ENCODE measurements around the gene PAQR3. TPM values are rescaled to one million over a fixed set of nuclear protein-coding genes. Genes with fewer than 3 reads are reported as not detected.

The PAQR3 gene
- 10 to 100 TPM; 17.5 to 26.0 (median 18.8) TPM for polyA plus RNA-seq (ENCODE audit: insufficient read length in 4 of 4)

- peak; percentile 52 to 74 (median 61) for DNase-seq (ENCODE audit: low read depth in 4 of 4, low spot score in 2 of 4)
Observed at GRCh38 chr4:78938868-78939666, at the start of gene PAQR3. Gene PAQR3 (minus strand): TSS chr4:78939438. CDS start chr4:78939224, 214 bp downstream.

GRCh38 chr4:78987683-78988082 is 48.4 kb upstream of the PAQR3 start:
- no peak for DNase-seq (ENCODE audit: low read depth in 4 of 4, low spot score in 2 of 4)

- no peak for DNase-seq (ENCODE audit: low read depth in 4 of 4, low spot score in 2 of 4)
Observed at GRCh38 chr4:78984593-78984992, 45.4 kb upstream of the PAQR3 start.

- no peak for DNase-seq (ENCODE audit: low read depth in 4 of 4, low spot score in 2 of 4)
Observed at GRCh38 chr4:78975865-78976264, 36.6 kb upstream of the PAQR3 start.

GRCh38 chr4:78971776-78972175 is 32.5 kb upstream of the PAQR3 start:
- no peak for DNase-seq (ENCODE audit: low read depth in 4 of 4, low spot score in 2 of 4)

- no peak for DNase-seq (ENCODE audit: low read depth in 4 of 4, low spot score in 2 of 4)
Observed at GRCh38 chr4:78971326-78971725, 32.1 kb upstream of the PAQR3 start.

- DNase-seq (ENCODE audit: low read depth in 4 of 4, low spot score in 2 of 4) = no peak
Observed at GRCh38 chr4:78962597-78963115, 23.4 kb upstream of the PAQR3 start.

- no peak for DNase-seq (ENCODE audit: low read depth in 4 of 4, low spot score in 2 of 4)
Observed at GRCh38 chr4:78960926-78961325, 21.7 kb upstream of the PAQR3 start.

GRCh38 chr4:78956975-78957374 is 17.7 kb upstream of the PAQR3 start:
- DNase-seq (ENCODE audit: low read depth in 4 of 4, low spot score in 2 of 4) = no peak

- no peak for DNase-seq (ENCODE audit: low read depth in 4 of 4, low spot score in 2 of 4)
Observed at GRCh38 chr4:78953769-78954666, 14.8 kb upstream of the PAQR3 start.

- no peak for DNase-seq (ENCODE audit: low read depth in 4 of 4, low spot score in 2 of 4)
Observed at GRCh38 chr4:78953231-78953630, 14.0 kb upstream of the PAQR3 start.

GRCh38 chr4:78951862-78952472 is 12.7 kb upstream of the PAQR3 start:
- DNase-seq (ENCODE audit: low read depth in 4 of 4, low spot score in 2 of 4) = no peak

GRCh38 chr4:78949735-78950134 is 10.5 kb upstream of the PAQR3 start:
- no peak for DNase-seq (ENCODE audit: low read depth in 4 of 4, low spot score in 2 of 4)

- no peak for DNase-seq (ENCODE audit: low read depth in 4 of 4, low spot score in 2 of 4)
Observed at GRCh38 chr4:78945651-78946179, 6.5 kb upstream of the PAQR3 start.

GRCh38 chr4:78944381-78944780 is 5.1 kb upstream of the PAQR3 start:
- no peak for DNase-seq (ENCODE audit: low read depth in 4 of 4, low spot score in 2 of 4)

- no peak for DNase-seq (ENCODE audit: low read depth in 4 of 4, low spot score in 2 of 4)
Observed at GRCh38 chr4:78940752-78941151, 1.5 kb upstream of the PAQR3 start.

- no peak for DNase-seq (ENCODE audit: low read depth in 4 of 4, low spot score in 2 of 4)
Observed at GRCh38 chr4:78939667-78940008, 400 bp upstream of the PAQR3 start.

- DNase-seq (ENCODE audit: low read depth in 4 of 4, low spot score in 2 of 4) = peak in 1 of 4 donors; percentile 3
Observed at GRCh38 chr4:78938474-78938867, 767 bp downstream of the PAQR3 start.

GRCh38 chr4:78937837-78938236 is 1.4 kb downstream of the PAQR3 start:
- DNase-seq (ENCODE audit: low read depth in 4 of 4, low spot score in 2 of 4) = no peak

- DNase-seq (ENCODE audit: low read depth in 4 of 4, low spot score in 2 of 4) = no peak
Observed at GRCh38 chr4:78936989-78937388, 2.2 kb downstream of the PAQR3 start.

Measured in left renal cortex interstitium (tissue), 4 donors.